A673 (cell line): ENCODE measurements around the gene SMARCAD1. TPM values are rescaled to one million over a fixed set of nuclear protein-coding genes. Genes with fewer than 3 reads are reported as not detected.
"Not testable (repeated sequence)": the region's sequence is repeated elsewhere in the genome, so short reads cannot be mapped to it uniquely, and the experiment has no call there.

Source experiments
- BruUV-seq: library from RNA; stranded (reverse); fragments of 400-500 nt; replicated peaks from 2 replicates; lab custom pipeline; 2021; lab: Mats Ljungman, UMichigan
- CTCF ChIA-PET: fragments of 300-600 bp; sonication (Branson Sonifier 250); formaldehyde crosslinking; loops from one replicate; lab custom pipeline; 2022; ENCODE audit warnings: antibody characterized with exemption; lab: Charles Lee
- POLR2A ChIA-PET: fragments of 300-600 bp; sonication (Branson Sonifier 250); formaldehyde crosslinking; loops from one replicate; lab custom pipeline; 2022; ENCODE audit warnings: antibody characterized with exemption; ENCODE audit not compliant: low non-redundant PET; lab: Charles Lee
- DNase-seq: peaks from one replicate; pipeline ENCODE4 v3.0.0-alpha.2; 2015; ENCODE audit warnings: low spot score
- H3K27ac ChIP-seq: fragments of 200-600 bp; sonication (generic); 2 replicates; pipeline ENCODE4 v1.5.1; 2016; ENCODE audit warnings: mixed run types, low read depth, mild to moderate bottlenecking, mixed read lengths, antibody characterized with exemption, low read length; ENCODE audit not compliant: poor library complexity, severe bottlenecking
- H3K27me3 ChIP-seq: fragments of 200-600 bp; sonication (generic); replicated peaks from 2 replicates; pipeline ENCODE4 v1.6.1; 2017; ENCODE audit warnings: mixed run types, low read depth, mild to moderate bottlenecking, mixed read lengths, antibody characterized with exemption, low read length; ENCODE audit not compliant: insufficient read depth, poor library complexity
- H3K36me3 ChIP-seq: fragments of 200-600 bp; sonication (generic); 2 replicates; pipeline ENCODE4 v1.6.1; 2016; ENCODE audit warnings: mixed run types, mild to moderate bottlenecking, mixed read lengths, antibody characterized with exemption, low read length; ENCODE audit not compliant: insufficient read depth, poor library complexity, severe bottlenecking
- H3K4me1 ChIP-seq: fragments of 200-600 bp; sonication (generic); 2 replicates; pipeline ENCODE4 v1.6.1; 2017; ENCODE audit warnings: mixed run types, mild to moderate bottlenecking, mixed read lengths, antibody characterized with exemption, low read length; ENCODE audit not compliant: insufficient read depth, poor library complexity, severe bottlenecking
- H3K4me3 ChIP-seq: fragments of 200-600 bp; sonication (generic); 2 replicates; pipeline ENCODE4 v1.5.1; 2016; ENCODE audit warnings: low read depth, mixed run types, mild to moderate bottlenecking, mixed read lengths, low read length; ENCODE audit not compliant: poor library complexity, severe bottlenecking
- H3K9me3 ChIP-seq: fragments of 200-600 bp; sonication (generic); 2 replicates; pipeline ENCODE4 v1.6.1; 2016; ENCODE audit warnings: mixed run types, low read depth, mild to moderate bottlenecking, mixed read lengths, antibody characterized with exemption, low read length; ENCODE audit not compliant: poor library complexity, severe bottlenecking
- CTCF ChIP-seq: fragments of 300-800, 200-600 bp; sonication (generic); conservative IDR thresholded peaks from 2 replicates; pipeline ENCODE4 v1.5.1; 2017; ENCODE audit warnings: low read depth, mild to moderate bottlenecking, antibody characterized with exemption, low read length, moderate library complexity, mixed read lengths
- EZH2 ChIP-seq: fragments of 200-600 bp; sonication (generic); IDR thresholded peaks from 2 replicates; pipeline ENCODE4 v1.6.1; 2017; ENCODE audit warnings: borderline replicate concordance, low read depth, mild to moderate bottlenecking, mixed read lengths, antibody characterized with exemption, low read length; ENCODE audit not compliant: poor library complexity, severe bottlenecking
- intact Hi-C: fragments of 100-400 bp; cut with micrococcal nuclease; formaldehyde crosslinking; loops from one replicate; pipeline ENCODE4 v1.10.0; 2022; ENCODE audit not compliant: unreplicated experiment
- total RNA-seq: library from RNA; stranded (reverse); gene quantifications from 2 replicates; pipeline ENCODE4 v1.2.3, GENCODE V29; 2021

SMARCAD1 gene
- total RNA-seq, 1 experiment from 2014 or later, result 27.1 TPM

GRCh38 chr4:94285666-94286065, 78.0 kb downstream of the SMARCAD1 start:
- H3K27ac ChIP-seq, result no peak overlapping the region
- no peak overlapping the region for H3K4me3 ChIP-seq
- no peaks in the 10 kb centered on the region for H3K4me1 ChIP-seq
- peaks cover 6% of the 10 kb centered on the region for H3K36me3 ChIP-seq
- CTCF ChIA-PET, result no interaction called here
- H3K27me3 ChIP-seq, result no peaks in the 10 kb centered on the region
- intact Hi-C loops, result no loop called here
- no peak for DNase-seq
- no TSS peak for BruUV-seq
- no peaks in the 10 kb centered on the region for H3K9me3 ChIP-seq
- TF ChIP-seq CTCF (no peak), EZH2 (no peak)
- POLR2A ChIA-PET, result no interaction called here

- intact Hi-C loops, result no loop called here
- CTCF ChIA-PET, result interaction anchor here (0.6 kb wide), 1 partner anchor 160 kb away, joined by 6 read pairs; no protein-coding TSS in a partner anchor
- DNase-seq, result no peak
Measured at GRCh38 chr4:94290245-94290644, 82.6 kb downstream of the SMARCAD1 start.

GRCh38 chr4:94293981-94294380, 86.3 kb downstream of the SMARCAD1 start:
- POLR2A ChIA-PET, H3K9me3 ChIP-seq, CTCF ChIA-PET, H3K27me3 ChIP-seq, H3K4me3 ChIP-seq, intact Hi-C loops, H3K27ac ChIP-seq, H3K4me1 ChIP-seq, BruUV-seq, H3K36me3 ChIP-seq, DNase-seq: not testable (repeated sequence)

More at GRCh38 chr4:94290245-94290644, 82.6 kb downstream of the SMARCAD1 start:
- H3K9me3 ChIP-seq, result no peaks in the 10 kb centered on the region
- H3K4me3 ChIP-seq, result no peak overlapping the region
- no TSS peak for BruUV-seq
- peaks cover 6% of the 10 kb centered on the region for H3K36me3 ChIP-seq
- TF ChIP-seq EZH2 (no peak), CTCF (no peak)
- POLR2A ChIA-PET, result no interaction called here
- no peaks in the 10 kb centered on the region for H3K4me1 ChIP-seq
- H3K27me3 ChIP-seq, result no peaks in the 10 kb centered on the region
- H3K27ac ChIP-seq, result no peak overlapping the region

- BruUV-seq, CTCF ChIA-PET, intact Hi-C loops: not testable (repeated sequence)
Measured at GRCh38 chr4:94295473-94295872, 87.8 kb downstream of the SMARCAD1 start.

More at GRCh38 chr4:94295473-94295872, 87.8 kb downstream of the SMARCAD1 start:
- H3K9me3 ChIP-seq, H3K4me3 ChIP-seq, H3K36me3 ChIP-seq, H3K27ac ChIP-seq, H3K27me3 ChIP-seq, DNase-seq, POLR2A ChIA-PET, H3K4me1 ChIP-seq: not testable (repeated sequence)
